A549 (cell line): ENCODE results near the gene PSIP1. TPM values are rescaled to one million over a fixed set of nuclear protein-coding genes. Genes with fewer than 3 reads are reported as not detected.

Source experiments
- ATAC-seq, 2 experiments: fragments of 200-7000 bp in 1 of 2; fragments of >200 bp in 1 of 2; cut with Nextera tagmentation in 1 of 2; cut with Tn5 transposase in 1 of 2; 3 replicates each; pipeline versions ENCODE4 v1.8.0 to v1.9.1; 2018 to 2020; ENCODE audit warnings: mild to moderate bottlenecking in 1 of 2, moderate library complexity in 1 of 2
- CTCF ChIA-PET: fragments of 300-600 bp; sonication (Branson Sonifier 250); formaldehyde crosslinking; extraction: SDS; loops from one replicate; lab custom pipeline; 2021; ENCODE audit warnings: antibody characterized with exemption, inconsistent platforms; lab: Yijun Ruan, JAX
- POLR2A ChIA-PET: fragments of 350-600 bp; formaldehyde crosslinking; extraction: SDS; loops from one replicate; lab custom pipeline; 2021; ENCODE audit warnings: antibody characterized with exemption, inconsistent platforms; lab: Yijun Ruan, JAX
- DNase-seq, 2 experiments: peaks; one replicate each; pipeline versions ENCODE4 v3.0.0 to v3.0.0-alpha.2; 2011 to 2016; ENCODE audit warnings: low read depth in 1 of 2, low spot score in 1 of 2
- FAIRE-seq: peaks from 2 replicates; lab custom pipeline; 2011; peaks lifted over from hg19 to GRCh38; lab: Jason Lieb, UNC
- H3K27ac ChIP-seq, 2 experiments: fragments of >200 bp; sonication (Bioruptor Twin); formaldehyde crosslinking; 3 replicates each; pipeline ENCODE4 v1.5.1; 2016 to 2017
- H3K4me1 ChIP-seq: fragments of >200 bp; sonication (Bioruptor Twin); formaldehyde crosslinking; 3 replicates; pipeline ENCODE4 v1.6.1; 2016
- H3K4me2 ChIP-seq: fragments of >200 bp; sonication (Bioruptor Twin); formaldehyde crosslinking; 3 replicates; pipeline ENCODE4 v1.6.1; 2016
- H3K4me3 ChIP-seq: fragments of >200 bp; sonication (Bioruptor Twin); formaldehyde crosslinking; 3 replicates; pipeline ENCODE4 v1.5.1; 2016
- H3K9me3 ChIP-seq: fragments of >200 bp; sonication (Bioruptor Twin); formaldehyde crosslinking; 3 replicates; pipeline ENCODE4 v1.6.1; 2016
- E2F6 ChIP-seq: IDR thresholded peaks from 2 replicates; pipeline ENCODE4 v1.6.1; 2012; ENCODE audit warnings: low read depth, borderline replicate concordance
- EHF ChIP-seq: fragments of 250-450 bp; sonication (Bioruptor Pico); IDR thresholded peaks from 2 replicates; pipeline ENCODE4 v1.5.0; 2020; ENCODE audit warnings: mild to moderate bottlenecking
- EHMT2 ChIP-seq: fragments of 200-600 bp; sonication (generic); IDR thresholded peaks from 2 replicates; pipeline ENCODE4 v1.6.1; 2016; ENCODE audit warnings: antibody characterized with exemption, low read depth, mild to moderate bottlenecking, moderate library complexity
- EP300 ChIP-seq, 2 experiments: fragments of >200 bp; sonication (Bioruptor Twin); formaldehyde crosslinking; IDR thresholded peaks; 2 replicates in 1 of 2; 3 replicates in 1 of 2; pipeline ENCODE4 v1.6.1; 2016 to 2017
- ESRRA ChIP-seq: fragments of 150-350 bp; IDR thresholded peaks from 2 replicates; pipeline ENCODE4 v1.6.1; 2014; ENCODE audit warnings: mild to moderate bottlenecking, low read length, borderline replicate concordance
- FOSB ChIP-seq: fragments of 250-450 bp; sonication (Bioruptor Pico); IDR thresholded peaks from 2 replicates; pipeline ENCODE4 v1.5.0; 2020; ENCODE audit warnings: mild to moderate bottlenecking, moderate library complexity
- GATA3 ChIP-seq: IDR thresholded peaks from 2 replicates; pipeline ENCODE4 v1.6.1; 2012; ENCODE audit warnings: borderline replicate concordance
- HDAC2 ChIP-seq: fragments of 200-600 bp; sonication (generic); IDR thresholded peaks from 2 replicates; pipeline ENCODE4 v1.6.1; 2016
- HEYL ChIP-seq: fragments of 250-450 bp; sonication (Bioruptor Pico); IDR thresholded peaks from 2 replicates; pipeline ENCODE4 v1.8.0; 2021; ENCODE audit warnings: mild to moderate bottlenecking, moderate library complexity
- HMGXB4 ChIP-seq: fragments of 250-450 bp; sonication (Bioruptor Pico); IDR thresholded peaks from 2 replicates; pipeline ENCODE4 v1.5.0; 2021; ENCODE audit warnings: mild to moderate bottlenecking, moderate library complexity, borderline replicate concordance
- HOXA7 ChIP-seq: fragments of 250-450 bp; sonication (Bioruptor Pico); IDR thresholded peaks from 2 replicates; pipeline ENCODE4 v1.5.0; 2020; ENCODE audit warnings: mild to moderate bottlenecking, moderate library complexity
- JUN ChIP-seq, 2 experiments: fragments of >200 bp; sonication (Bioruptor Twin); formaldehyde crosslinking; IDR thresholded peaks; 2 replicates in 1 of 2; 3 replicates in 1 of 2; pipeline ENCODE4 v1.6.1; 2016 to 2017
- KDM1A ChIP-seq: fragments of 200-600 bp; sonication (generic); IDR thresholded peaks from 2 replicates; pipeline ENCODE4 v1.6.1; 2016; ENCODE audit warnings: low read depth, mild to moderate bottlenecking
- MAFK ChIP-seq: fragments of 450-650 bp; IDR thresholded peaks from 2 replicates; pipeline ENCODE4 v1.6.1; 2014; ENCODE audit not compliant: partially characterized antibody
- NFE2L2 ChIP-seq: fragments of 150-350 bp; conservative IDR thresholded peaks from 2 replicates; pipeline ENCODE4 v1.6.1; 2014; ENCODE audit warnings: low read length
- POLR2AphosphoS2 ChIP-seq: conservative IDR thresholded peaks from 2 replicates; pipeline ENCODE4 v1.6.1; 2012; ENCODE audit warnings: low read length, improper control_type of control experiment, inconsistent platforms
- RAD21 ChIP-seq, 2 experiments: fragments of >200 bp in 1 of 2; sonication (Bioruptor Twin) in 1 of 2; formaldehyde crosslinking in 1 of 2; IDR thresholded peaks in 1 of 2; conservative IDR thresholded peaks in 1 of 2; 2 replicates in 1 of 2; 3 replicates in 1 of 2; pipeline ENCODE4 v1.6.1; 2012 to 2018; ENCODE audit warnings: inconsistent platforms in 1 of 2
- RCOR1 ChIP-seq: fragments of 150-350 bp; IDR thresholded peaks from 2 replicates; pipeline ENCODE4 v1.6.1; 2014; ENCODE audit warnings: antibody characterized with exemption, low read length, low read depth
- SREBF2 ChIP-seq: fragments of 450-650 bp; IDR thresholded peaks from 2 replicates; pipeline ENCODE4 v1.6.1; 2014; ENCODE audit warnings: mild to moderate bottlenecking, moderate library complexity
- TP53 ChIP-seq: fragments of 250-450 bp; sonication (Bioruptor Pico); IDR thresholded peaks from 2 replicates; pipeline ENCODE4 v1.5.0; 2021; ENCODE audit warnings: mild to moderate bottlenecking, moderate library complexity
- USF2 ChIP-seq: fragments of 450-650 bp; IDR thresholded peaks from 2 replicates; pipeline ENCODE4 v1.6.1; 2014; ENCODE audit warnings: antibody characterized with exemption
- WGBS: methylation state at CpG from one replicate; pipeline ENCODE4 v1.1.6; 2017; ENCODE audit errors: missing lambda C conversion rate; 5-methylcytosine and 5-hydroxymethylcytosine counted together
- polyA plus RNA-seq, 4 experiments: library from polyadenylated mRNA; depleted of rRNA in 3 of 4; stranded (reverse); fragments of >200 nt; fragmentation: RNase III in 1 of 4; extraction: RNeasy Plus Mini Kit Qiagen cat#74134 plus additional on column Dnase treatment in 1 of 4; gene quantifications; 2 replicates in 3 of 4; 3 replicates in 1 of 4; pipeline ENCODE4 v1.2.3, GENCODE V29; 2011 to 2017

PSIP1 gene
- polyA plus RNA-seq, 2 of the 4 experiments (the other 2 are of a cell fraction): 84.2 to 119 TPM

GRCh38 chr9:15501803-15502202, 9.0 kb downstream of the PSIP1 start:
- no peak for DNase-seq
- ATAC-seq: no peak
- no peak overlapping the region for H3K4me2 ChIP-seq
- no peaks in the 10 kb centered on the region for H3K4me1 ChIP-seq
- H3K9me3 ChIP-seq: no peaks in the 10 kb centered on the region
- CTCF ChIA-PET: interaction anchor here (0.6 kb wide), 1 partner anchor 254 kb away, joined by 3 read pairs; no protein-coding TSS in a partner anchor
- WGBS: 90% methylated on average over 5 of the region's 5 CpGs
- H3K4me3 ChIP-seq: no peak overlapping the region
- FAIRE-seq: no peak
- TF ChIP-seq NFE2L2: no peak
- TF ChIP-seq RCOR1: no peak
- no peak for TF ChIP-seq EHF (CRISPR knock-in tag)
- TF ChIP-seq JUN (IDR thresholded peaks at IDR 0.05): no peak
- TF ChIP-seq E2F6: no peak
- TF ChIP-seq FOSB: no peak
- no peak for TF ChIP-seq SREBF2
- TF ChIP-seq GATA3: no peak
- no peak for TF ChIP-seq RAD21 (conservative IDR thresholded peaks at IDR 0.05 in 1 of 2, IDR thresholded peaks at IDR 0.05 in 1 of 2)
- no peak for TF ChIP-seq KDM1A
- no peak for TF ChIP-seq POLR2AphosphoS2
- no peak for TF ChIP-seq EP300 (IDR thresholded peaks at IDR 0.05)
- no peak for TF ChIP-seq HMGXB4 (CRISPR knock-in tag)
- TF ChIP-seq HOXA7: no peak
- no peak for TF ChIP-seq USF2
- no peak for TF ChIP-seq EHMT2
- no peak for TF ChIP-seq TP53 (CRISPR knock-in tag)
- TF ChIP-seq HEYL (CRISPR knock-in tag): no peak
- POLR2A ChIA-PET: no interaction called here
- H3K27ac ChIP-seq: no peak overlapping the region

- no peak for FAIRE-seq
- POLR2A ChIA-PET: interaction anchor here (1.0 kb wide), 1 partner anchor 10 kb away, joined by 3 read pairs; the partner anchor contains the start of gene PSIP1
Measured at GRCh38 chr9:15501179-15501578, 9.6 kb downstream of the PSIP1 start.

More at GRCh38 chr9:15501179-15501578, 9.6 kb downstream of the PSIP1 start:
- TF ChIP-seq EHMT2 (no peak), EP300 (IDR thresholded peaks at IDR 0.05) (no peak), HDAC2 (no peak), ESRRA (no peak), HMGXB4 (CRISPR knock-in tag) (no peak), MAFK (no peak)
- Histone ChIP-seq H3K4me2 (no peak overlapping the region), H3K9me3 (no peaks in the 10 kb centered on the region), H3K4me3 (no peak overlapping the region), H3K4me1 (no peaks in the 10 kb centered on the region), H3K27ac (no peak overlapping the region)
- CTCF ChIA-PET: interaction anchor here (0.6 to 0.9 kb wide), 2 partner anchors 105 to 253 kb away, joined by 3 read pairs; no protein-coding TSS in a partner anchor
- 68% methylated on average over 6 of the region's 6 CpGs for WGBS
- no peak for ATAC-seq
- no peak for DNase-seq
